BJ (cell line): ENCODE measurements around the gene VWA5B1. TPM values are rescaled to one million over a fixed set of nuclear protein-coding genes. Genes with fewer than 3 reads are reported as not detected.
A peak's percentile ranks its signal among the peaks of the same experiment; 100 is the strongest.

ENCODE experiments used
- CTCF ChIA-PET: fragments of 350-600 bp; formaldehyde crosslinking; extraction: SDS; loops from one replicate; lab custom pipeline; 2021; ENCODE audit warnings: antibody characterized with exemption, inconsistent platforms; lab: Yijun Ruan, JAX
- POLR2A ChIA-PET: fragments of 300-600 bp; sonication (Branson Sonifier 250); formaldehyde crosslinking; extraction: SDS; loops from one replicate; lab custom pipeline; 2021; ENCODE audit warnings: antibody characterized with exemption; lab: Charles Lee
- DNase-seq: peaks from one replicate; pipeline ENCODE4 v3.0.0-alpha.2; 2011; ENCODE audit warnings: low read depth
- H3K27me3 ChIP-seq: 2 replicates; pipeline ENCODE4 v1.6.0; 2011; ENCODE audit warnings: low read length; ENCODE audit not compliant: control insufficient read depth, insufficient read depth
- H3K36me3 ChIP-seq: 2 replicates; pipeline ENCODE4 v1.5.1; 2011; ENCODE audit warnings: low read length; ENCODE audit not compliant: control insufficient read depth, insufficient read depth
- H3K4me3 ChIP-seq: 2 replicates; pipeline ENCODE4 v1.5.1; 2011; ENCODE audit warnings: low read depth, mild to moderate bottlenecking, control low read depth, low read length
- CTCF ChIP-seq: IDR thresholded peaks from 2 replicates; pipeline ENCODE4 v1.5.1; 2011; ENCODE audit warnings: low read depth, mild to moderate bottlenecking, control low read depth, inconsistent platforms, low read length, moderate library complexity; ENCODE audit not compliant: insufficient read depth
- polyA plus RNA-seq: library from polyadenylated mRNA; depleted of rRNA; stranded (reverse); fragments of >200 nt; gene quantifications from 2 replicates; pipeline ENCODE4 v1.2.3, GENCODE V29; 2011

The VWA5B1 gene
- polyA plus RNA-seq, 1 experiment = not detected

DNA sequence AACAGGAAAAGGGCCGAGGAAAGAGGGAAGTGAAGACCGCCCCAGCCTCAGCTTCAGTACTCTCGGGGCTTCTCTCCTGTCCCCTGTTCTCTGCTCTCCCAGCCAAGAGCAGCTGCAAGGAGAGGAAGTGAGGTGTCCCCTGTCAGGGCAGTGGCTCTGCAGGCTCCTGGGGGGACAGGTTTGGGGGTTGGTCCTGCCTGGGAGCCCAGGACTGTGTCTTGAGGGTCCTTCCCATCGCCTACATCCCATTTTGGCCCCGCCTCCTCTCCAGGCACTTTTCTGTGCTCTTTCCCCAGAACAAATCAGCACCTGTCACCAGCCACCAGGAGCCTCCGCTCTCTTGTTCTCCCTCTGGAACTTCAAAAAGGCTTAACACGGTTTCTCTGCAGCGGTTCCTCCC lies 82.6 kb downstream of the VWA5B1 start:
- H3K36me3 ChIP-seq = no peaks in the 10 kb centered on the region
- H3K4me3 ChIP-seq = no peak overlapping the region
- peaks cover 8% of the 10 kb centered on the region for H3K27me3 ChIP-seq
- no peak for TF ChIP-seq CTCF
- ChIA-PET CTCF (interaction anchor here (8.7 to 10.7 kb wide), 2 partner anchors 10 to 57 kb away, joined by 80 to 85 read pairs; no protein-coding TSS in a partner anchor), POLR2A (no interaction called here)
- DNase-seq = no peak

DNA sequence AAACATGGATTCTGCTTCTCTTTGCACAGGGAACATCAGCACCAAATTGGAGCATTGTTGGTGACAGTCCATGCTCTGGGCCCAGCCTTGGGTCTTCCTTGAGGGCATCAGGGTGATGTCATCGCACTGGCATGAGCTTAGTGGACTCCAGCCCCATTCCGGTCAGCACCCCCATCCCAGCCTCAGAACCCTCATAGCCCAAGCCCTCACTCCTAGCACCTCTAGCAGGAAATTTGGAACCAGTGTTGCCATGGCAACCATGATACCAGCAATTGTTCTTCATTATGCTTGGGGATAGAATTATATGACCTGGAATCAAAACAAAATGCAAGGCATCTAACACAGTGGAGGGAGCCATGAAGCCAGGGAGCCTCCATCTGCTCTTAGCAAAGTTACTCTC lies 83.1 kb downstream of the VWA5B1 start:
- POLR2A ChIA-PET = no interaction called here
- TF ChIP-seq CTCF = no peak
- Histone ChIP-seq H3K4me3 (no peak overlapping the region), H3K36me3 (no peaks in the 10 kb centered on the region), H3K27me3 (peaks cover 6% of the 10 kb centered on the region; the same call in 1 of the 2 replicates)
- DNase-seq = no peak
- CTCF ChIA-PET = interaction anchor here (1.7 to 10.7 kb wide), 3 partner anchors 10 to 57 kb away, joined by 3 to 85 read pairs (median 80); no protein-coding TSS in a partner anchor

- DNase-seq = no peak
- POLR2A ChIA-PET = no interaction called here
- CTCF ChIA-PET = interaction anchor here (0.6 to 10.7 kb wide), 8 partner anchors 12 to 119 kb away, joined by 3 to 85 read pairs (median 5); no protein-coding TSS in a partner anchor
- Histone ChIP-seq H3K36me3 (no peaks in the 10 kb centered on the region), H3K4me3 (no peak overlapping the region), H3K27me3 (peaks cover 4% of the 10 kb centered on the region; the same call in 1 of the 2 replicates)
- no peak for TF ChIP-seq CTCF
Measured at GRCh38 chr1:20375563-20375962, 84.9 kb downstream of the VWA5B1 start.

- no peak for DNase-seq
- Histone ChIP-seq H3K4me3 (no peak overlapping the region), H3K27me3 (peaks cover 4% of the 10 kb centered on the region; the same call in 1 of the 2 replicates), H3K36me3 (no peaks in the 10 kb centered on the region)
- ChIA-PET POLR2A (no interaction called here), CTCF (interaction anchor here (1.0 to 10.7 kb wide), 7 partner anchors 13 to 118 kb away, joined by 3 to 85 read pairs (median 8); no protein-coding TSS in a partner anchor)
- TF ChIP-seq CTCF = no peak
Measured at GRCh38 chr1:20376171-20376570, 85.5 kb downstream of the VWA5B1 start.

GRCh38 chr1:20376880-20377494 lies 86.3 kb downstream of the VWA5B1 start:
- DNase-seq = no peak
- CTCF ChIA-PET = interaction anchor here (0.6 to 10.7 kb wide), 29 partner anchors 9 to 167 kb away, joined by 3 to 85 read pairs (median 4); partner anchors contain the start of gene CAMK2N1
- H3K4me3 ChIP-seq = no peak overlapping the region
- H3K36me3 ChIP-seq = no peaks in the 10 kb centered on the region
- peaks cover 4% of the 10 kb centered on the region; the same call in 1 of the 2 replicates for H3K27me3 ChIP-seq
- TF ChIP-seq CTCF = peak; percentile 90
- POLR2A ChIA-PET = no interaction called here
